Neural progenitor cell (in vitro differentiated cells): ENCODE data around the gene S1PR3. TPM values are rescaled to one million over a fixed set of nuclear protein-coding genes. Genes with fewer than 3 reads are reported as not detected.

ENCODE experiments used
- DNase-seq: peaks from one replicate; pipeline ENCODE4 v3.0.0-alpha.2; 2016; ENCODE audit warnings: low spot score
- H2AFZ ChIP-seq: fragments of 200-600 bp; sonication (generic); replicated peaks from 2 replicates; pipeline ENCODE4 v1.6.1; 2016; ENCODE audit warnings: antibody characterized with exemption
- H3F3A ChIP-seq: fragments of 200-600 bp; sonication (generic); 2 replicates; pipeline ENCODE4 v1.6.1; 2016; ENCODE audit warnings: antibody characterized with exemption, low read depth
- H3K27ac ChIP-seq: fragments of 200-600 bp; sonication (generic); 2 replicates; pipeline ENCODE4 v1.5.1; 2016; ENCODE audit warnings: mild to moderate bottlenecking
- H3K27me3 ChIP-seq: fragments of 200-600 bp; sonication (generic); 2 replicates; pipeline ENCODE4 v1.6.1; 2016; ENCODE audit warnings: mild to moderate bottlenecking, moderate library complexity
- H3K36me3 ChIP-seq: fragments of 200-600 bp; sonication (generic); 2 replicates; pipeline ENCODE4 v1.5.1; 2016
- H3K4me1 ChIP-seq: fragments of 200-600 bp; sonication (generic); 2 replicates; pipeline ENCODE4 v1.6.1; 2016; ENCODE audit warnings: mixed run types
- H3K4me2 ChIP-seq: fragments of 200-600 bp; sonication (generic); 2 replicates; pipeline ENCODE4 v1.6.1; 2016
- H3K4me3 ChIP-seq: fragments of 200-600 bp; sonication (generic); 2 replicates; pipeline ENCODE4 v1.5.1; 2016
- H3K79me2 ChIP-seq: fragments of 200-600 bp; sonication (generic); 2 replicates; pipeline ENCODE4 v1.6.1; 2016; ENCODE audit warnings: low read depth
- H3K9ac ChIP-seq: fragments of 200-600 bp; sonication (generic); 2 replicates; pipeline ENCODE4 v1.6.1; 2016
- H3K9me3 ChIP-seq: fragments of 200-600 bp; sonication (generic); 2 replicates; pipeline ENCODE4 v1.5.1; 2016; ENCODE audit warnings: low read depth
- H4K20me1 ChIP-seq: fragments of 200-600 bp; sonication (generic); 2 replicates; pipeline ENCODE4 v1.6.1; 2016; ENCODE audit warnings: low read depth
- H3K27ac Mint-ChIP-seq: 3 replicates; pipeline ENCODE4 v1.8.0; 2021; ENCODE audit warnings: mixed read lengths
- H3K27me3 Mint-ChIP-seq: 2 replicates; pipeline ENCODE4 v1.8.0; 2022; ENCODE audit warnings: low read depth, mild to moderate bottlenecking, inconsistent platforms, moderate library complexity, mixed read lengths; ENCODE audit not compliant: insufficient read depth
- H3K36me3 Mint-ChIP-seq: 3 replicates; pipeline ENCODE4 v1.8.0; 2021; ENCODE audit warnings: mixed read lengths
- H3K4me1 Mint-ChIP-seq: 3 replicates; pipeline ENCODE4 v1.8.0; 2021; ENCODE audit warnings: mixed read lengths
- H3K4me3 Mint-ChIP-seq: 3 replicates; pipeline ENCODE4 v1.8.0; 2021; ENCODE audit warnings: mild to moderate bottlenecking, moderate library complexity, mixed read lengths
- H3K9me3 Mint-ChIP-seq: 3 replicates; pipeline ENCODE4 v1.8.0; 2020; ENCODE audit warnings: mixed read lengths
- EZH2 ChIP-seq: fragments of 200-600 bp; sonication (generic); IDR thresholded peaks from 2 replicates; pipeline ENCODE4 v1.6.1; 2017; ENCODE audit warnings: antibody characterized with exemption, mild to moderate bottlenecking, moderate library complexity
- EZH2phosphoT487 ChIP-seq: fragments of 200-600 bp; sonication (generic); IDR thresholded peaks from 2 replicates; pipeline ENCODE4 v1.6.1; 2017; ENCODE audit warnings: antibody characterized with exemption
- total RNA-seq: library from RNA; depleted of rRNA; stranded (reverse); fragments of >200 nt; gene quantifications from 2 replicates; pipeline ENCODE4 v1.2.3, GENCODE V29; 2015; ENCODE audit warnings: low replicate concordance
- TF ChIP-seq, protein P1 (sequence below): fragments of 200-600 bp; sonication (generic); IDR thresholded peaks from 2 replicates; pipeline ENCODE4 v1.5.1; 2017; ENCODE audit warnings: antibody characterized with exemption, mild to moderate bottlenecking

S1PR3 gene
- total RNA-seq, 1 donor from 2014 or later: 21.6 TPM

DNA sequence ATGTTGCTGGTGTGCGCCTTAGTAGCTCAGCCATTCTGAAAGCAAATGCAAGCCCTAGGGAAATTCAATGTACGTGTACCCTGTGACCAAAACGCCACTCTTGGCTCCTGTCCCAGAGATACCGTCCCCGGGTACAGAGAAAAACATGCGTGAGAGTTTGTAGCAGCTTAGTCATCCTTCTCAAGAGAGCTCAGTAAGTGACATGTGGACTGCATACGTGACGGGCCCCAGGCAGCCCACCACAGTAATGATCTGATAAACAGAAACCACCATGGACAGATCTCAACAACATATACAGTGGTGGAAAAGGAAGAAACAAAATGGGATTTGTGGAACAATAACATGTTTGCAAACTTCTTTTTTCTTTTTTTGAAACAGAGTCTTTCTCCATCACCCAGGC lies 45.1 kb downstream of the S1PR3 start:
- H3K4me3 ChIP-seq: no peak overlapping the region
- H3K4me1 ChIP-seq: no peaks in the 10 kb centered on the region
- no peaks in the 10 kb centered on the region for H3K79me2 ChIP-seq
- no peaks in the 10 kb centered on the region for H3K36me3 ChIP-seq
- no peak overlapping the region for H3K4me3 Mint-ChIP-seq
- H3K9ac ChIP-seq: no peak overlapping the region
- no peak overlapping the region for H3K4me2 ChIP-seq
- no peak for DNase-seq
- H2AFZ ChIP-seq: no peak overlapping the region
- no peaks in the 10 kb centered on the region for H3K4me1 Mint-ChIP-seq
- H3K36me3 Mint-ChIP-seq: peaks cover 44% of the 10 kb centered on the region
- no peaks in the 10 kb centered on the region for H3K27me3 ChIP-seq
- H3K9me3 Mint-ChIP-seq: peaks cover 9% of the 10 kb centered on the region
- no peaks in the 10 kb centered on the region for H3F3A ChIP-seq
- no peak overlapping the region for H3K27ac Mint-ChIP-seq
- H4K20me1 ChIP-seq: no peaks in the 10 kb centered on the region
- H3K9me3 ChIP-seq: no peaks in the 10 kb centered on the region
- TF ChIP-seq EZH2: no peak
- no peak for TF ChIP-seq EZH2phosphoT487
- TF ChIP-seq, protein P1, sequence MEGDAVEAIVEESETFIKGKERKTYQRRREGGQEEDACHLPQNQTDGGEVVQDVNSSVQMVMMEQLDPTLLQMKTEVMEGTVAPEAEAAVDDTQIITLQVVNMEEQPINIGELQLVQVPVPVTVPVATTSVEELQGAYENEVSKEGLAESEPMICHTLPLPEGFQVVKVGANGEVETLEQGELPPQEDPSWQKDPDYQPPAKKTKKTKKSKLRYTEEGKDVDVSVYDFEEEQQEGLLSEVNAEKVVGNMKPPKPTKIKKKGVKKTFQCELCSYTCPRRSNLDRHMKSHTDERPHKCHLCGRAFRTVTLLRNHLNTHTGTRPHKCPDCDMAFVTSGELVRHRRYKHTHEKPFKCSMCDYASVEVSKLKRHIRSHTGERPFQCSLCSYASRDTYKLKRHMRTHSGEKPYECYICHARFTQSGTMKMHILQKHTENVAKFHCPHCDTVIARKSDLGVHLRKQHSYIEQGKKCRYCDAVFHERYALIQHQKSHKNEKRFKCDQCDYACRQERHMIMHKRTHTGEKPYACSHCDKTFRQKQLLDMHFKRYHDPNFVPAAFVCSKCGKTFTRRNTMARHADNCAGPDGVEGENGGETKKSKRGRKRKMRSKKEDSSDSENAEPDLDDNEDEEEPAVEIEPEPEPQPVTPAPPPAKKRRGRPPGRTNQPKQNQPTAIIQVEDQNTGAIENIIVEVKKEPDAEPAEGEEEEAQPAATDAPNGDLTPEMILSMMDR: no peak
- H3K27ac ChIP-seq: no peak overlapping the region
- H3K27me3 Mint-ChIP-seq: no peaks in the 10 kb centered on the region

DNA sequence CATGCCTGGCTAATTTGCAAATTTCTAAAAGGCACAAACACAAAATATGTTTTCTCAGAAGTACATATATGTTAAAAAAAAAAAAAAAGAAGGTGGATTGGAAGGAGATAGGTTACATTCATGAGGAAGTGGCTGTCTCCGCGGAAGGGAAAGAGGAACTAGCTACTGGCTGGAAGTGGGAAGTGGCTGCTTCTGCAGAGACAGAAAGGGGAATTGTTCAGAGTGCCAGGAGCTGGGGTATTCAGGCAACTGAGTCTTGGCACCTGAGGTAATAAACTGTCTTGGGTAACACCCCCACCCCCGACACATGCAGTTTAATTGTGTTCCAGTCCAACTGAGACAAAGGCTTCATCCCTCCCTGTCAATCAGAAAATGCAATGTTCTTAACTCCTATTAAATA lies 45.6 kb downstream of the S1PR3 start:
- H3K4me2 ChIP-seq: no peak overlapping the region

DNA sequence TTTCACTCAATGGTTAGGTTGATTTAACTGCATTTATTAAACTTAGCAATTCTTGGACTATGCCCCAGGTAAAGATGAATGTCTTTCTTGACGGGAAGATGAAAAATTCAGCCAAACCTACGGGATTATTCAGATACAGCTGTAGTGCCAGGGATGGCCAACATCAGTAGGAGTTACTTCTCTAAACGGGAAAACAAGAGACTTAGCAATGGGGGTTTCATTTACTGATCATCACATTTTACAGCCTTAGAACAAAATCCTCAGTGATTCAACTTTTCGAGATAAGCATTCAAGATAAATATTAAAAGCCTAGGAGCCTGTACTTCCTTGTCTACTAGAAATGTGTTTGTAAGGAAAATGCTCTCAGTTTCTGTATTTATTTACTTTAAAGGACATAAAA lies 46.1 kb downstream of the S1PR3 start:
- Histone ChIP-seq H3K4me2 (no peak overlapping the region), H3K36me3 (no peaks in the 10 kb centered on the region), H3F3A (no peaks in the 10 kb centered on the region), H3K79me2 (no peaks in the 10 kb centered on the region), H3K27ac (no peak overlapping the region), H2AFZ (no peak overlapping the region), H3K9me3 (no peaks in the 10 kb centered on the region), H3K27me3 (no peaks in the 10 kb centered on the region), H3K4me1 (no peaks in the 10 kb centered on the region), H3K4me3 (no peak overlapping the region), H4K20me1 (no peaks in the 10 kb centered on the region), H3K9ac (no peak overlapping the region)
- Mint-ChIP-seq H3K27ac (no peak overlapping the region), H3K36me3 (peaks cover 39% of the 10 kb centered on the region), H3K4me1 (no peaks in the 10 kb centered on the region), H3K27me3 (no peaks in the 10 kb centered on the region), H3K9me3 (peaks cover 4% of the 10 kb centered on the region), H3K4me3 (no peak overlapping the region)
- no peak for DNase-seq
- TF ChIP-seq, protein P1: no peak
- TF ChIP-seq EZH2phosphoT487: no peak
- no peak for TF ChIP-seq EZH2

More for the DNA sequence above, 45.6 kb downstream of the S1PR3 start:
- Histone ChIP-seq H3K36me3 (no peaks in the 10 kb centered on the region), H3K27me3 (no peaks in the 10 kb centered on the region), H3K9ac (no peak overlapping the region), H3K27ac (no peak overlapping the region), H4K20me1 (no peaks in the 10 kb centered on the region), H3F3A (no peaks in the 10 kb centered on the region), H3K4me3 (no peak overlapping the region), H3K79me2 (no peaks in the 10 kb centered on the region), H3K9me3 (no peaks in the 10 kb centered on the region), H2AFZ (no peak overlapping the region), H3K4me1 (no peaks in the 10 kb centered on the region)
- no peak for TF ChIP-seq EZH2
- no peak for TF ChIP-seq EZH2phosphoT487
- peaks cover 42% of the 10 kb centered on the region for H3K36me3 Mint-ChIP-seq
- H3K9me3 Mint-ChIP-seq: peaks cover 7% of the 10 kb centered on the region
- DNase-seq: no peak
- H3K4me3 Mint-ChIP-seq: no peak overlapping the region
- no peaks in the 10 kb centered on the region for H3K4me1 Mint-ChIP-seq
- no peak overlapping the region for H3K27ac Mint-ChIP-seq
- no peaks in the 10 kb centered on the region for H3K27me3 Mint-ChIP-seq

DNA sequence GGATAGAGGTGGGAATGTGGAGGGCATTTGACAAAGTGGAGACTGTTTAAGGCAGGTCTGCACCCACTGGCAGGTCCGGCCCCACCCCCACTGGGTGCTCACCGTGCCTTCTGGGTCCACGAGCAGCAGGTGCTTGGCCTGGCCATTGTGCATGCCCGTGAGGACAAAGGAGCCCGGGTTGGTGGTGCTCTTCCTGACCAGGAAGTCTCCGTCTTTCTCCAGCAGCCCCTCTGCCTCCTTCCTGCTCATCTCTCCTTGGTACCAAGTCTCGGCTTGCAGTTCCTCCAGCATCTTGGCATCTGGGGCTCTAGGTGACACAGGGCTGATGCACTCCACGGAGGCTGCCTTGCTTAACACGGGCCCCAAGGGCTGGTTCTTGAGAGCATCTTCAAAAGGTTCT lies 46.6 kb downstream of the S1PR3 start:
- Histone ChIP-seq H3K4me3 (no peak overlapping the region), H3K27ac (no peak overlapping the region), H3K36me3 (no peaks in the 10 kb centered on the region), H2AFZ (no peak overlapping the region), H4K20me1 (no peaks in the 10 kb centered on the region), H3K27me3 (no peaks in the 10 kb centered on the region), H3F3A (no peaks in the 10 kb centered on the region), H3K79me2 (no peaks in the 10 kb centered on the region), H3K9me3 (no peaks in the 10 kb centered on the region), H3K4me1 (no peaks in the 10 kb centered on the region), H3K4me2 (no peak overlapping the region), H3K9ac (no peak overlapping the region)
- Mint-ChIP-seq H3K36me3 (peaks cover 37% of the 10 kb centered on the region), H3K4me1 (no peaks in the 10 kb centered on the region), H3K9me3 (peaks cover under 1% of the 10 kb centered on the region), H3K27me3 (no peaks in the 10 kb centered on the region), H3K27ac (no peak overlapping the region), H3K4me3 (no peak overlapping the region)
- TF ChIP-seq, protein P1: no peak
- TF ChIP-seq EZH2: no peak
- TF ChIP-seq EZH2phosphoT487: no peak
- DNase-seq: no peak
